SH-SY5Y (cell line): ENCODE results near the gene HPGDS.

Experiments used
- GATA2 ChIP-seq: IDR thresholded peaks from 2 replicates; pipeline ENCODE4 v1.6.1; 2011; ENCODE audit warnings: mild to moderate bottlenecking, low read depth, low read length
- GATA3 ChIP-seq: IDR thresholded peaks from 2 replicates; pipeline ENCODE4 v1.6.1; 2011; ENCODE audit warnings: low read depth, mild to moderate bottlenecking, low read length, moderate library complexity

GRCh38 chr4:94278781-94279180 lies 63.9 kb downstream of the HPGDS start:
- TF ChIP-seq GATA3 (no peak), GATA2 (no peak)
